Heart left ventricle (tissue), 16 donors: Measurements from ENCODE around the gene RFC2. TPM values are rescaled to one million over a fixed set of nuclear protein-coding genes. Genes with fewer than 3 reads are reported as not detected.
"Not testable (repeated sequence)": the region's sequence is repeated elsewhere in the genome, so short reads cannot be mapped to it uniquely, and the experiment has no call there.

ENCODE experiments used
- ATAC-seq, 4 donors: fragments of 200-7000 bp; cut with Tn5 transposase; one replicate each; pipeline ENCODE4 v1.9.1; 2020 to 2022; ENCODE audit warnings: moderate library complexity in 4 of 4, mild to moderate bottlenecking in 3 of 4, moderate number of reproducible peaks in 1 of 4
- DNase-seq, 5 donors: peaks; one replicate each; pipeline ENCODE4 v3.0.0-alpha.2; 2020
- H3K27ac ChIP-seq, 12 donors: fragments of 200-600 bp; sonication (generic) in 4 of 12; one replicate each; pipeline versions ENCODE4 v1.5.0 to v1.8.0; 2016 to 2022; ENCODE audit warnings: mild to moderate bottlenecking in 2 of 12
- H3K27me3 ChIP-seq, 9 donors: fragments of 200-600 bp; sonication (generic) in 2 of 9; one replicate each; pipeline versions ENCODE4 v1.5.1 to v1.8.0; 2016 to 2022; ENCODE audit warnings: mild to moderate bottlenecking in 3 of 9
- H3K36me3 ChIP-seq, 9 donors: fragments of 200-600 bp; sonication (generic) in 2 of 9; one replicate each; pipeline versions ENCODE4 v1.5.0 to v1.8.0; 2018 to 2022; ENCODE audit warnings: mild to moderate bottlenecking in 2 of 9
- H3K4me1 ChIP-seq, 12 donors: fragments of 200-600 bp; sonication (generic) in 4 of 12; one replicate each; pipeline versions ENCODE4 v1.5.0 to v1.8.0; 2016 to 2022; ENCODE audit warnings: mild to moderate bottlenecking in 3 of 12
- H3K4me3 ChIP-seq, 12 donors: fragments of 200-600 bp; sonication (generic) in 4 of 12; one replicate each; pipeline versions ENCODE4 v1.5.0 to v1.8.0; 2017 to 2022; ENCODE audit warnings: mild to moderate bottlenecking in 9 of 12, moderate library complexity in 4 of 12
- H3K9me3 ChIP-seq, 12 donors: fragments of 200-600 bp; sonication (generic) in 4 of 12; one replicate each; pipeline versions ENCODE4 v1.5.0 to v1.8.0; 2016 to 2022; ENCODE audit warnings: mild to moderate bottlenecking in 1 of 12
- CTCF ChIP-seq, 12 donors: fragments of 200-600 bp; sonication (generic) in 4 of 12; IDR thresholded peaks; one replicate each; pipeline versions ENCODE4 v1.5.0 to v1.8.0; 2018 to 2022; ENCODE audit warnings: antibody characterized with exemption in 12 of 12, mild to moderate bottlenecking in 5 of 12
- POLR2A ChIP-seq, 2 donors: fragments of 450-650 bp; IDR thresholded peaks; one replicate each; pipeline ENCODE4 v1.6.1; 2017; ENCODE audit warnings: antibody characterized with exemption in 2 of 2, mild to moderate bottlenecking in 2 of 2, moderate library complexity in 2 of 2
- WGBS, 4 donors: extraction: QIAGEN DNeasy Blood & Tissue Kit in 2 of 4; methylation state at CpG; one replicate each; pipeline versions ENCODE4 v1.1.5 to v1.1.7; 2013 to 2018; 5-methylcytosine and 5-hydroxymethylcytosine counted together
- intact Hi-C, 10 donors: fragments of 100-400 bp; cut with DNase I; formaldehyde crosslinking; loops; one replicate each; pipeline versions ENCODE4 v1.11.1 to v1.14.2; 2022
- polyA plus RNA-seq, 2 donors: library from polyadenylated mRNA; stranded (reverse); fragments of 200-250 nt; gene quantifications; one replicate each; pipeline ENCODE4 v1.2.3, GENCODE V29; 2013
- total RNA-seq, 9 donors: library from RNA; depleted of rRNA in 2 of 9; stranded (reverse); fragments of >200 nt in 2 of 9; fragmentation: NEBNext Ultra II Directional in 3 of 9; extraction: Animal tissue kit (Norgen Biotek cat#: 25700) in 3 of 9; gene quantifications; one replicate each; pipeline versions ENCODE4 v1.1.0 to v1.2.4, GENCODE V29; 2016 to 2023
- donor health status: ischemic (EF 13 %, LVEDD 7.1; RV severe dilation, severe dysfunction).
- donor health status: healthy with polysubstance abuse.
- donor health status: DM: no; HTN: yes; CAD: no.
- donor health status: DM: no; HTN: no; CAD: no.
- donor health status: ischemic (EF 25% LVEDD 6.9; RV normal size, moderate dysfunction).
- donor health status: ischemic (EF 25% LVEDD 5.7; RV mildly dilated, moderate dysfunction).
- donor health status: healthy.
- donor health status: DM: yes; HTN: yes; CAD: no.
- donor health status: ischemic (EF 35%, LVEDD 5.7; RV mildly dilated, moderate dysfunction).
- donor health status: nonischemic (EF 11% LVEDD 7.7; RV severe dilation, severe dysfunction).
- donor health status: DM: yes; HTN: yes; CAD: no.
- donor health status: PGD.
- donor health status: ischemic (EF 29% LVEDD 5.4; RV normal size, mild dysfunction).
- donor health status: nonischemic (EF 23%, LVEDD 6.1; RV moderate dilation, normal function).

The RFC2 gene
- total and polyA plus RNA-seq, 11 donors = 7.8 to 21.8 (median 12.2) TPM

GRCh38 chr7:74225400-74225799 is 28.8 kb downstream of the RFC2 start:
- peaks cover 0 to 44% (median 2%) of the 10 kb centered on the region in 9 donors for H3K36me3 ChIP-seq
- intact Hi-C loops = loop anchor here in 1 of 10 donors (10.0 kb wide), 1 partner anchor 79 kb away; no protein-coding TSS in a partner anchor
- no peak overlapping the region for H3K4me3 ChIP-seq
- no peak for TF ChIP-seq POLR2A (IDR thresholded peaks at IDR 0.05)
- no peak for TF ChIP-seq CTCF (IDR thresholded peaks at IDR 0.05)
- DNase-seq = no peak
- no peaks in the 10 kb centered on the region for H3K27me3 ChIP-seq
- no peak for ATAC-seq
- peak overlapping the region in 1 of 12 donors; percentile 69 for H3K27ac ChIP-seq
- WGBS, 4 donors = 91 to 99% (median 95%) methylated on average over 9 to 12 of the region's 12 CpGs
- H3K9me3 ChIP-seq = no peaks in the 10 kb centered on the region
- H3K4me1 ChIP-seq = peaks cover 0 to 35% (median 0%) of the 10 kb centered on the region in 12 donors

DNA sequence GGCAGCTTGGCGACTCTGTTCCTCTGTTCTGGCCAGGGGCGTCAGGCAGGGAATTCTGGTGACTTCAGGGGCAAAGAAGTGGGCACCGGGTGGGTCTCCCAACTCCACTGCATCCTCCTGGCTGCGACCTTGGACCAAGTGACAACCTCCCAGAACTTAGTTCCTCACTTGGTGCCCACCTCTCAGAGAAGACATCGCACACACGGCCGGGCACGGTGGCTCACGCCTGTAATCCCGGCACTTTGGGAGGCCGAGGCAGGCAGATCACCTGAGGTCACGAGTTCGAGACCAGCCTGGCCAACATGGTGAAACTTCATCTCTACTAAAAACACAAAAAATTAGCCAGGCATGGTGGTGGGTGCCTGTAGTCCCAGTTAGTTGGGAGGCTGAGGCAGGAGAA is 29.3 kb downstream of the RFC2 start:
- intact Hi-C loops = loop anchor here in 1 of 10 donors (10.0 kb wide), 1 partner anchor 80 kb away; no protein-coding TSS in a partner anchor
- H3K27me3 ChIP-seq, ATAC-seq, DNase-seq, H3K27ac ChIP-seq, H3K4me3 ChIP-seq, H3K9me3 ChIP-seq: not testable (repeated sequence)
- 94 to 98% (median 97%) methylated on average over 13 of the region's 13 CpGs for WGBS, 4 donors
- H3K4me1 ChIP-seq = peaks cover 0 to 32% (median 0%) of the 10 kb centered on the region in 12 donors
- H3K36me3 ChIP-seq = peaks cover 0 to 44% (median 0%) of the 10 kb centered on the region in 9 donors

DNA sequence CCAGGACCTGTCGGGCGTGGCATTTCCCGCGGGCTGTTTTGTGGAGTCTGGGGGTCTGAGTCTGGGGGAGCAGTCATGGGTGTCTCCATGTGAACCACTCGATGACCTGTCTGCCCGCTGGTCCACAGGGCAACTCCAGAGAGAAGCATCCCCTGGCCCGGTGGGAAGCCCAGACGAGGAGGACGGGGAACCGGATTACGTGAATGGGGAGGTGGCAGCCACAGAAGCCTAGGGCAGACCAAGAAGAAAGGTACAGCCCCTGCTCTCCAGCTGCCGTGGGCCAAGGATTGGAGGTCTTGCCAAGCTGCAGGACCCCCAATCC is 29.7 kb downstream of the RFC2 start:
- peaks cover 0 to 41% (median 0%) of the 10 kb centered on the region in 9 donors for H3K36me3 ChIP-seq
- H3K9me3 ChIP-seq = no peaks in the 10 kb centered on the region
- intact Hi-C loops = loop anchor here in 1 of 10 donors (10.0 kb wide), 1 partner anchor 80 kb away; no protein-coding TSS in a partner anchor
- no peak overlapping the region for H3K27ac ChIP-seq
- peaks cover 0 to 27% (median 0%) of the 10 kb centered on the region in 12 donors for H3K4me1 ChIP-seq
- ATAC-seq (no peak), DNase-seq (no peak)
- 89 to 94% (median 93%) methylated on average over 6 to 12 of the region's 12 CpGs for WGBS, 4 donors
- TF ChIP-seq CTCF (IDR thresholded peaks at IDR 0.05) = no peak
- no peak overlapping the region for H3K4me3 ChIP-seq
- H3K27me3 ChIP-seq = no peaks in the 10 kb centered on the region

- H3K4me3 ChIP-seq = no peak overlapping the region
- H3K36me3 ChIP-seq = peaks cover 0 to 35% (median 0%) of the 10 kb centered on the region in 9 donors
- ATAC-seq = no peak
- peaks cover 0 to 22% (median 0%) of the 10 kb centered on the region in 12 donors for H3K4me1 ChIP-seq
- WGBS, 4 donors = 71 to 84% (median 73%) methylated on average over 7 to 18 of the region's 18 CpGs
- DNase-seq = no peak
- H3K9me3 ChIP-seq = no peaks in the 10 kb centered on the region
- no peak overlapping the region for H3K27ac ChIP-seq
- intact Hi-C loops = loop anchor here in 1 of 10 donors (10.0 kb wide), 1 partner anchor 81 kb away; no protein-coding TSS in a partner anchor
- H3K27me3 ChIP-seq = no peaks in the 10 kb centered on the region
- no peak for TF ChIP-seq POLR2A (IDR thresholded peaks at IDR 0.05)
- no peak for TF ChIP-seq CTCF (IDR thresholded peaks at IDR 0.05)
Measured at GRCh38 chr7:74223711-74224510, 30.3 kb downstream of the RFC2 start.
